Mesenchymal stem cell (in vitro differentiated cells and primary cell): ENCODE measurements around the gene PPARGC1A. TPM values are rescaled to one million over a fixed set of nuclear protein-coding genes. Genes with fewer than 3 reads are reported as not detected.

Experiments used
- DNase-seq: peaks from one replicate; pipeline ENCODE4 v3.0.0-alpha.2; 2013
- H2AFZ ChIP-seq: one replicate; pipeline ENCODE4 v1.6.1; 2013; ENCODE audit warnings: low read depth, mild to moderate bottlenecking, control low read depth, inconsistent platforms, low read length, moderate library complexity
- H2AK5ac ChIP-seq: 2 replicates; pipeline ENCODE4 v1.6.1; 2013; ENCODE audit warnings: low read length, moderate library complexity, mild to moderate bottlenecking, inconsistent platforms; ENCODE audit not compliant: severe bottlenecking
- H2BK120ac ChIP-seq: one replicate; pipeline ENCODE4 v1.6.1; 2013; ENCODE audit warnings: low read depth, mild to moderate bottlenecking, inconsistent platforms, low read length, moderate library complexity
- H2BK12ac ChIP-seq, 2 experiments: one replicate each; pipeline ENCODE4 v1.6.1; 2013; ENCODE audit warnings: inconsistent platforms in 2 of 2, low read length in 2 of 2, mild to moderate bottlenecking in 2 of 2, moderate library complexity in 2 of 2, control low read depth in 1 of 2
- H2BK15ac ChIP-seq: one replicate; pipeline ENCODE4 v1.6.1; 2013; ENCODE audit warnings: mild to moderate bottlenecking, low read depth, inconsistent platforms; ENCODE audit not compliant: poor library complexity, severe bottlenecking
- H2BK5ac ChIP-seq: 2 replicates; pipeline ENCODE4 v1.6.1; 2013; ENCODE audit warnings: low read depth, mild to moderate bottlenecking, low read length, control low read depth, inconsistent platforms; ENCODE audit not compliant: poor library complexity, severe bottlenecking
- H3K14ac ChIP-seq, 2 experiments: one replicate each; pipeline ENCODE4 v1.6.1; 2013; ENCODE audit warnings: inconsistent platforms in 2 of 2, low read length in 2 of 2, control low read depth in 1 of 2, mild to moderate bottlenecking in 1 of 2, moderate library complexity in 1 of 2
- H3K18ac ChIP-seq, 2 experiments: one replicate each; pipeline ENCODE4 v1.6.1; 2013; ENCODE audit warnings: inconsistent platforms in 2 of 2, low read length in 2 of 2, control low read depth in 1 of 2, low read depth in 1 of 2, mild to moderate bottlenecking in 1 of 2
- H3K23ac ChIP-seq, 2 experiments: one replicate each; pipeline ENCODE4 v1.6.1; 2013; ENCODE audit warnings: inconsistent platforms in 2 of 2, low read length in 2 of 2, mild to moderate bottlenecking in 2 of 2, moderate library complexity in 2 of 2, control low read depth in 1 of 2
- H3K27ac ChIP-seq: 2 replicates; pipeline ENCODE4 v1.5.1; 2013; ENCODE audit warnings: mild to moderate bottlenecking, moderate library complexity, low read length, control low read depth, inconsistent platforms; ENCODE audit not compliant: poor library complexity, severe bottlenecking
- H3K27me3 ChIP-seq, 2 experiments: 2 replicates each; pipeline versions ENCODE4 v1.6.1 to v1.7.0; 2013; ENCODE audit warnings: low read length in 2 of 2, mild to moderate bottlenecking in 2 of 2, moderate library complexity in 2 of 2, control low read depth in 1 of 2, inconsistent platforms in 1 of 2; ENCODE audit not compliant: control insufficient read depth in 1 of 2, insufficient read depth in 1 of 2
- H3K36me3 ChIP-seq, 2 experiments: 2 replicates each; pipeline versions ENCODE4 v1.6.1 to v1.7.0; 2013; ENCODE audit warnings: low read length in 2 of 2, control low read depth in 1 of 2, inconsistent platforms in 1 of 2, low read depth in 1 of 2, mild to moderate bottlenecking in 1 of 2; ENCODE audit not compliant: insufficient read depth in 2 of 2, control insufficient read depth in 1 of 2
- H3K4ac ChIP-seq, 2 experiments: one replicate each; pipeline ENCODE4 v1.6.1; 2013; ENCODE audit warnings: inconsistent platforms in 2 of 2, low read length in 2 of 2, mild to moderate bottlenecking in 2 of 2, moderate library complexity in 2 of 2, control low read depth in 1 of 2, low read depth in 1 of 2
- H3K4me1 ChIP-seq: 2 replicates; pipeline ENCODE4 v1.6.1; 2013; ENCODE audit warnings: low read depth, low read length, control low read depth; ENCODE audit not compliant: control insufficient read depth, insufficient read depth
- H3K4me2 ChIP-seq: 2 replicates; pipeline ENCODE4 v1.6.1; 2013; ENCODE audit warnings: low read length, mild to moderate bottlenecking, inconsistent platforms; ENCODE audit not compliant: poor library complexity, severe bottlenecking
- H3K4me3 ChIP-seq, 2 experiments: 2 replicates each; pipeline versions ENCODE4 v1.5.1 to v1.7.0; 2013; ENCODE audit warnings: low read length in 2 of 2, mild to moderate bottlenecking in 2 of 2, control low read depth in 1 of 2, low read depth in 1 of 2; ENCODE audit not compliant: insufficient read depth in 1 of 2
- H3K79me1 ChIP-seq: replicated peaks from 2 replicates; pipeline ENCODE4 v1.6.1; 2013; ENCODE audit warnings: mild to moderate bottlenecking, control low read depth, low read length, inconsistent platforms; ENCODE audit not compliant: poor library complexity, severe bottlenecking
- H3K9ac ChIP-seq: 2 replicates; pipeline ENCODE4 v1.7.0; 2013; ENCODE audit warnings: mild to moderate bottlenecking, low read length, moderate library complexity
- H3K9me3 ChIP-seq: 2 replicates; pipeline ENCODE4 v1.7.0; 2013; ENCODE audit warnings: mild to moderate bottlenecking, low read length; ENCODE audit not compliant: control insufficient read depth
- H4K8ac ChIP-seq: one replicate; pipeline ENCODE4 v1.6.1; 2013; ENCODE audit warnings: inconsistent platforms, mild to moderate bottlenecking, low read length, moderate library complexity
- H4K91ac ChIP-seq: one replicate; pipeline ENCODE4 v1.6.1; 2013; ENCODE audit warnings: mild to moderate bottlenecking, low read length, inconsistent platforms
- WGBS: methylation state at CpG from one replicate; pipeline ENCODE4 v1.1.7; 2013; ENCODE audit warnings: mixed read lengths; 5-methylcytosine and 5-hydroxymethylcytosine counted together
- polyA plus RNA-seq, 2 experiments: library from polyadenylated mRNA; stranded (reverse); fragments of 200-250 nt; gene quantifications; one replicate each; pipeline ENCODE4 v1.2.3, GENCODE V29; 2013

The PPARGC1A gene, protein sequence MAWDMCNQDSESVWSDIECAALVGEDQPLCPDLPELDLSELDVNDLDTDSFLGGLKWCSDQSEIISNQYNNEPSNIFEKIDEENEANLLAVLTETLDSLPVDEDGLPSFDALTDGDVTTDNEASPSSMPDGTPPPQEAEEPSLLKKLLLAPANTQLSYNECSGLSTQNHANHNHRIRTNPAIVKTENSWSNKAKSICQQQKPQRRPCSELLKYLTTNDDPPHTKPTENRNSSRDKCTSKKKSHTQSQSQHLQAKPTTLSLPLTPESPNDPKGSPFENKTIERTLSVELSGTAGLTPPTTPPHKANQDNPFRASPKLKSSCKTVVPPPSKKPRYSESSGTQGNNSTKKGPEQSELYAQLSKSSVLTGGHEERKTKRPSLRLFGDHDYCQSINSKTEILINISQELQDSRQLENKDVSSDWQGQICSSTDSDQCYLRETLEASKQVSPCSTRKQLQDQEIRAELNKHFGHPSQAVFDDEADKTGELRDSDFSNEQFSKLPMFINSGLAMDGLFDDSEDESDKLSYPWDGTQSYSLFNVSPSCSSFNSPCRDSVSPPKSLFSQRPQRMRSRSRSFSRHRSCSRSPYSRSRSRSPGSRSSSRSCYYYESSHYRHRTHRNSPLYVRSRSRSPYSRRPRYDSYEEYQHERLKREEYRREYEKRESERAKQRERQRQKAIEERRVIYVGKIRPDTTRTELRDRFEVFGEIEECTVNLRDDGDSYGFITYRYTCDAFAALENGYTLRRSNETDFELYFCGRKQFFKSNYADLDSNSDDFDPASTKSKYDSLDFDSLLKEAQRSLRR
- 1.0 TPM for polyA plus RNA-seq (2013, experiment 1 of 2)
- polyA plus RNA-seq (2013, experiment 2 of 2) = 1.7 TPM

DNA sequence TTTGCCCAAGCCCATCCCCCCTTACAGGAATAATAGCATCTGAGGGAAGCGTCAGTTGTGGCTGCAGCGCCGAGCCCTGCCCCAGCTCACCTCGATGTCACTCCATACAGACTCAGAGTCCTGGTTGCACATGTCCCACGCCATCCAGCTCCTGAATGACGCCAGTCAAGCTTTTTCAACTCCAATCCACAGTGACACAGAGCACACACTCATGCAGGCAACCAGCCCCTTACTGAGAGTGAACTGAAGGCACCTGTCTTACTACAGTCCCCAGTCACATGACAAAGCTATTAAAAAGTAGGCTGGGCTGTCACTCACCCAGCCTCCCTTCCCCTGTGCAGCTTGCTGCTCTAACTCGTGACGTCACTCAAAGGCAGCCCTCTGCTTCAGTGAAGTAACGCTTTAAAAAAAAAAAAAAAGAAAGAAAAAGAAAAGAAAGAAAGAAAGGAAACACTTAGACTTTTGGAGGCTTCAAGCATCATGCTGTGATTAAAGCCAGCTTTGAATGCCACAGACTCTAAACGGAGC lies at the start of gene PPARGC1A:
Gene PPARGC1A, minus strand, starts transcription at position 234 of the 528 bp plus-strand sequence. Its CDS starts 90 bp downstream, at position 144.
- Histone ChIP-seq H3K4ac (no peak within 1 kb of the TSS), H3K27ac (peak within 1 kb of the TSS; percentile 40), H2BK5ac (no peak within 1 kb of the TSS), H3K9me3 (no peaks in the 10 kb centered on the region), H3K18ac (peak within 1 kb of the TSS; percentile 62 to 76), H2BK120ac (peak within 1 kb of the TSS; percentile 34), H3K4me3 (peak within 1 kb of the TSS in 1 of 2 experiments; percentile 79), H3K36me3 (no peaks in the 10 kb centered on the region), H2BK15ac (no peak within 1 kb of the TSS), H3K23ac (no peak within 1 kb of the TSS), H2AFZ (peak within 1 kb of the TSS; percentile 29), H3K9ac (peak within 1 kb of the TSS; percentile 87), H3K27me3 (no peaks in the 10 kb centered on the region), H3K4me1 (peaks cover 4% of the 10 kb centered on the region), H2AK5ac (no peak within 1 kb of the TSS), H3K4me2 (peak within 1 kb of the TSS; percentile 75), H3K14ac (no peak within 1 kb of the TSS), H2BK12ac (no peak within 1 kb of the TSS), H4K8ac (peak within 1 kb of the TSS; percentile 1), H4K91ac (no peak within 1 kb of the TSS), H3K79me1 (no peaks in the 10 kb centered on the region)
- peak; percentile 67 for DNase-seq
- 23% methylated on average over 7 of the region's 10 CpGs for WGBS

DNA sequence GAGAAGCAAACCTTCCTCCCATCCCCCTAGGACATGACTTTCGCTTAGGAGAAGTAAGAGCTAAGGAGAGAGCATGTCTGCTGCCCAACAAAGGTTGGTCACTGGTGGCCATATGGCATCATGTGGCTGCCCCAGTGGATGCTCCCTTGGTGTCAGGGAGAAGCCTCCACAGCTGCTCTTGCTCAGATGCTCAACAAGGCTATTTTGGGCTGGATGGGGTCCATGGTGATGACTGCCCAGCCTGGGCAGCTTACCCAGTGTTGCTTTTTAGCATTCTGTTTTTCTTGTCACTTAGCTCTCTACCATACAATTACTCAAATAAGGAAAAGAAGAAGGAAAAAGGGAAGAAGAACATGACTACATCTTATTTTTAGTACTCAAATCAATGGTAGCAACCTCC lies 48.9 kb upstream of the PPARGC1A start:
- no peak overlapping the region for H3K4me3 ChIP-seq
- WGBS = 89% methylated on average over 1 of the region's 1 CpG
- H3K9me3 ChIP-seq = no peaks in the 10 kb centered on the region
- H3K14ac ChIP-seq = no peak overlapping the region
- H3K4me1 ChIP-seq = peaks cover 3% of the 10 kb centered on the region
- H3K27ac ChIP-seq = no peak overlapping the region
- H3K36me3 ChIP-seq = no peaks in the 10 kb centered on the region
- H3K9ac ChIP-seq = no peak overlapping the region
- no peak overlapping the region for H4K91ac ChIP-seq
- no peak overlapping the region for H3K23ac ChIP-seq
- DNase-seq = no peak
- no peak overlapping the region for H3K18ac ChIP-seq
- no peak overlapping the region for H2BK15ac ChIP-seq
- no peak overlapping the region for H2AK5ac ChIP-seq
- no peak overlapping the region for H2BK120ac ChIP-seq
- no peak overlapping the region for H3K4ac ChIP-seq
- no peak overlapping the region for H3K4me2 ChIP-seq
- H3K27me3 ChIP-seq = no peaks in the 10 kb centered on the region
- no peaks in the 10 kb centered on the region for H3K79me1 ChIP-seq
- no peak overlapping the region for H4K8ac ChIP-seq
- peak overlapping the region in 1 of 2 experiments; percentile 32 for H2BK12ac ChIP-seq
- no peak overlapping the region for H2BK5ac ChIP-seq
- H2AFZ ChIP-seq = no peak overlapping the region

DNA sequence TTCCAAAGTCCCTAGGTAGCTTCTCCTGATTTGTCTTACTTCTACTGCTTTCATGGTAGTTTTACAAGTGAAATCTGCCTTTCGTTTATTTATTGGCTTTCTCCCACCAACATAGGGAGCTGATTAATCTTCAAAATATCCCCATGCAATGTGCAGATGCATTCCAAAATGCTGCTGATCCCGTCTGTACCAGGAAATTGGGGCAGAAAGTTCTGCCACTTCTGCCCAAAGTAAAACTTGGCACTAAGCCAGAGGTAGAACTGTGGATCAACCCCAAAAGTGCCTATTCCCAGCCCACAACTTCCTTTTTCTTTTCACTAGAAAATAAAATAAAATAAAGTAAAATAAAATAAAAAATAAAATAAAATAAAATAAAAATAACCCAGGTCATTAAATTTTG lies 47.3 kb upstream of the PPARGC1A start:
- no peak overlapping the region for H3K18ac ChIP-seq
- H2BK120ac ChIP-seq = no peak overlapping the region
- no peak overlapping the region for H4K91ac ChIP-seq
- no peak overlapping the region for H2AFZ ChIP-seq
- H3K14ac ChIP-seq = no peak overlapping the region
- H3K9ac ChIP-seq = no peak overlapping the region
- H3K36me3 ChIP-seq = no peaks in the 10 kb centered on the region
- no peak overlapping the region for H3K27ac ChIP-seq
- no peak overlapping the region for H2BK15ac ChIP-seq
- no peak for DNase-seq
- peaks cover 3% of the 10 kb centered on the region for H3K4me1 ChIP-seq
- H3K79me1 ChIP-seq = no peaks in the 10 kb centered on the region
- WGBS = 72% methylated on average over 2 of the region's 2 CpGs
- H4K8ac ChIP-seq = no peak overlapping the region
- no peak overlapping the region for H2BK5ac ChIP-seq
- no peak overlapping the region for H2BK12ac ChIP-seq
- H3K4me3 ChIP-seq = no peak overlapping the region
- no peaks in the 10 kb centered on the region for H3K27me3 ChIP-seq
- H2AK5ac ChIP-seq = no peak overlapping the region
- H3K4me2 ChIP-seq = no peak overlapping the region
- H3K4ac ChIP-seq = no peak overlapping the region
- no peak overlapping the region for H3K23ac ChIP-seq
- no peaks in the 10 kb centered on the region for H3K9me3 ChIP-seq

DNA sequence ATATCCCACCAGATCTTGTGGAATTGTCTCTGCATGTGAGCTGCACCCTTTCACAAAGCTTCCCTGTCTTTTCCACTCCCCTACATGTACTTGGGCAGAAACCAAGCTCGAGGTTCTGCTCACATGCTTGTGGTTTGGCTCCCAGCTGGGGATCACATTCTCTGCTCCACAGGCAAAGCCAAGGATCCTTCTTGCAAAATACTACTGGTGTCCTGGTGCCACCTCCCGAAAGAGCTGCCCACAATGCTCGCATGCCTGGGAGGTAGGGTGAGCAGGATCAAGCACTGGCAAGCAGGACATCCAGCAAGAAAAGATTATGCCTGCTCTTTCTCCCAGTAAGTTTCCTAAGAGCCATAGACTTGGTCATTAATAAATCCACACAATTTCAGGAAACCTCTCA lies 45.1 kb upstream of the PPARGC1A start:
- 24% methylated on average over 3 of the region's 3 CpGs for WGBS
- Histone ChIP-seq H3K9me3 (no peaks in the 10 kb centered on the region), H3K4ac (no peak overlapping the region), H3K79me1 (no peaks in the 10 kb centered on the region), H3K4me1 (peaks cover 7% of the 10 kb centered on the region), H3K18ac (no peak overlapping the region), H3K36me3 (no peaks in the 10 kb centered on the region), H3K4me2 (no peak overlapping the region), H2BK120ac (no peak overlapping the region), H3K4me3 (no peak overlapping the region), H4K91ac (no peak overlapping the region), H3K23ac (no peak overlapping the region), H2BK12ac (peak overlapping the region in 1 of 2 experiments; percentile 76), H3K14ac (no peak overlapping the region), H3K27ac (no peak overlapping the region), H3K9ac (peak overlapping the region; percentile 51), H4K8ac (no peak overlapping the region), H2AK5ac (no peak overlapping the region), H2BK15ac (no peak overlapping the region), H2BK5ac (no peak overlapping the region), H3K27me3 (no peaks in the 10 kb centered on the region), H2AFZ (no peak overlapping the region)
- peak; percentile 85 for DNase-seq
